Measurements from ENCODE around the gene CPNE4.

GRCh38 chr3:131957511-131957910 lies 77.3 kb downstream of the CPNE4 start:
- no peak for TF ChIP-seq CTCF (IDR thresholded peaks at IDR 0.05; ENCODE audit: low read length)
- no peak for TF ChIP-seq EZH2 (IDR thresholded peaks at IDR 0.05; ENCODE audit: borderline replicate concordance, low read length)

Measured in OCI-LY1 (cell line).